PC-9 (cell line): ENCODE measurements around the gene TMEM117. TPM values are rescaled to one million over a fixed set of nuclear protein-coding genes. Genes with fewer than 3 reads are reported as not detected.

ENCODE experiments used
- BruUV-seq: library from RNA; stranded (reverse); fragments of 400-500 nt; replicated peaks from 2 replicates; lab custom pipeline; 2021; lab: Mats Ljungman, UMichigan
- CTCF ChIA-PET: fragments of 300-600 bp; sonication (Branson Sonifier 250); formaldehyde crosslinking; loops from one replicate; lab custom pipeline; 2022; ENCODE audit warnings: antibody characterized with exemption; lab: Charles Lee
- POLR2A ChIA-PET: fragments of 300-600 bp; sonication (Branson Sonifier 250); formaldehyde crosslinking; loops from one replicate; lab custom pipeline; 2022; ENCODE audit warnings: antibody characterized with exemption; ENCODE audit not compliant: unreplicated experiment; lab: Charles Lee
- DNase-seq, 2 experiments: peaks; one replicate each; pipeline versions ENCODE4 v3.0.0 to v3.0.0-alpha.2; 2015 to 2022; ENCODE audit warnings: mixed read lengths in 1 of 2
- H2AFZ ChIP-seq: fragments of 200-600 bp; sonication (generic); 2 replicates; pipeline ENCODE4 v1.8.1; 2017; ENCODE audit warnings: antibody characterized with exemption
- H3F3A ChIP-seq: fragments of 200-600 bp; sonication (generic); 2 replicates; pipeline ENCODE4 v1.8.1; 2017; ENCODE audit warnings: antibody characterized with exemption, mild to moderate bottlenecking, low read depth; ENCODE audit not compliant: insufficient read depth
- H3K27ac ChIP-seq: fragments of 200-600 bp; sonication (generic); 2 replicates; pipeline ENCODE4 v1.6.1; 2016; ENCODE audit warnings: mixed run types
- H3K27me3 ChIP-seq: fragments of 200-600 bp; sonication (generic); 2 replicates; pipeline ENCODE4 v1.6.1; 2016; ENCODE audit warnings: low read depth, mixed run types; ENCODE audit not compliant: insufficient read depth
- H3K36me3 ChIP-seq: fragments of 200-600 bp; sonication (generic); 2 replicates; pipeline ENCODE4 v1.6.1; 2016; ENCODE audit warnings: low read depth, mixed run types
- H3K4me1 ChIP-seq: fragments of 200-600 bp; sonication (generic); replicated peaks from 2 replicates; pipeline ENCODE4 v1.6.1; 2016; ENCODE audit warnings: mixed run types; ENCODE audit not compliant: insufficient read depth
- H3K4me2 ChIP-seq: fragments of 200-600 bp; sonication (generic); 2 replicates; pipeline ENCODE4 v1.6.1; 2017; ENCODE audit warnings: mixed run types
- H3K4me3 ChIP-seq: fragments of 200-600 bp; sonication (generic); 2 replicates; pipeline ENCODE4 v1.6.1; 2016; ENCODE audit warnings: mixed run types
- H3K79me2 ChIP-seq: fragments of 200-600 bp; sonication (generic); 2 replicates; pipeline ENCODE4 v1.6.1; 2017; ENCODE audit warnings: low read depth, mixed run types
- H3K9me2 ChIP-seq: fragments of 200-600 bp; sonication (generic); 2 replicates; pipeline ENCODE4 v1.8.1; 2017; ENCODE audit warnings: mild to moderate bottlenecking; ENCODE audit not compliant: insufficient read depth
- H3K9me3 ChIP-seq: fragments of 200-600 bp; sonication (generic); 2 replicates; pipeline ENCODE4 v1.8.1; 2016; ENCODE audit warnings: low read depth; ENCODE audit not compliant: insufficient read depth
- H4K20me1 ChIP-seq: fragments of 200-600 bp; sonication (generic); 2 replicates; pipeline ENCODE4 v1.8.1; 2017; ENCODE audit not compliant: insufficient read depth
- EZH2 ChIP-seq: fragments of 200-600 bp; sonication (generic); IDR thresholded peaks from 2 replicates; pipeline ENCODE4 v1.8.0; 2017; ENCODE audit warnings: antibody characterized with exemption, low read depth
- intact Hi-C: fragments of 100-400 bp; cut with micrococcal nuclease; formaldehyde crosslinking; loops from one replicate; pipeline ENCODE4 v1.10.0; 2022; ENCODE audit not compliant: unreplicated experiment
- total RNA-seq: library from RNA; stranded (reverse); gene quantifications from 2 replicates; pipeline ENCODE4 v1.2.3, GENCODE V29; 2021
- TF ChIP-seq, protein P1 (sequence below): fragments of 200-600 bp; sonication (generic); conservative IDR thresholded peaks from 2 replicates; pipeline ENCODE4 v1.6.1; 2017; ENCODE audit warnings: mixed run types, antibody characterized with exemption, mild to moderate bottlenecking, moderate library complexity

TMEM117 gene
- total RNA-seq, 1 experiment from 2014 or later, result 2.0 TPM

- Histone ChIP-seq H4K20me1 (no peaks in the 10 kb centered on the region), H3K36me3 (peaks cover 15% of the 10 kb centered on the region; the same call in 1 of the 2 replicates), H3K9me2 (no peaks in the 10 kb centered on the region), H3K9me3 (peaks cover 32% of the 10 kb centered on the region), H3K27me3 (no peaks in the 10 kb centered on the region), H3K4me2 (no peak overlapping the region), H3F3A (peaks cover 24% of the 10 kb centered on the region), H3K79me2 (no peaks in the 10 kb centered on the region), H3K4me3 (no peak overlapping the region), H2AFZ (no peak overlapping the region), H3K4me1 (peaks cover 19% of the 10 kb centered on the region), H3K27ac (no peak overlapping the region)
- no TSS peak for BruUV-seq
- CTCF ChIA-PET, result no interaction called here
- TF ChIP-seq, protein P1, sequence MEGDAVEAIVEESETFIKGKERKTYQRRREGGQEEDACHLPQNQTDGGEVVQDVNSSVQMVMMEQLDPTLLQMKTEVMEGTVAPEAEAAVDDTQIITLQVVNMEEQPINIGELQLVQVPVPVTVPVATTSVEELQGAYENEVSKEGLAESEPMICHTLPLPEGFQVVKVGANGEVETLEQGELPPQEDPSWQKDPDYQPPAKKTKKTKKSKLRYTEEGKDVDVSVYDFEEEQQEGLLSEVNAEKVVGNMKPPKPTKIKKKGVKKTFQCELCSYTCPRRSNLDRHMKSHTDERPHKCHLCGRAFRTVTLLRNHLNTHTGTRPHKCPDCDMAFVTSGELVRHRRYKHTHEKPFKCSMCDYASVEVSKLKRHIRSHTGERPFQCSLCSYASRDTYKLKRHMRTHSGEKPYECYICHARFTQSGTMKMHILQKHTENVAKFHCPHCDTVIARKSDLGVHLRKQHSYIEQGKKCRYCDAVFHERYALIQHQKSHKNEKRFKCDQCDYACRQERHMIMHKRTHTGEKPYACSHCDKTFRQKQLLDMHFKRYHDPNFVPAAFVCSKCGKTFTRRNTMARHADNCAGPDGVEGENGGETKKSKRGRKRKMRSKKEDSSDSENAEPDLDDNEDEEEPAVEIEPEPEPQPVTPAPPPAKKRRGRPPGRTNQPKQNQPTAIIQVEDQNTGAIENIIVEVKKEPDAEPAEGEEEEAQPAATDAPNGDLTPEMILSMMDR, result no peak
- TF ChIP-seq EZH2, result no peak
- POLR2A ChIA-PET, result no interaction called here
- no peak for DNase-seq
- intact Hi-C loops, result no loop called here
These were observed 12.9 kb downstream of the TMEM117 start for GRCh38 chr12:43848786-43849185.

GRCh38 chr12:43852744-43853143, 16.9 kb downstream of the TMEM117 start:
- TF ChIP-seq, protein P1, result no peak
- no peak for TF ChIP-seq EZH2
- CTCF ChIA-PET, result interaction anchor here (0.6 kb wide), 1 partner anchor 29 kb away, joined by 6 read pairs; no protein-coding TSS in a partner anchor
- Histone ChIP-seq H4K20me1 (no peaks in the 10 kb centered on the region), H3K4me3 (no peak overlapping the region), H3K79me2 (no peaks in the 10 kb centered on the region), H3F3A (peaks cover 9% of the 10 kb centered on the region), H3K9me3 (peaks cover 15% of the 10 kb centered on the region), H3K27me3 (no peaks in the 10 kb centered on the region), H3K9me2 (no peaks in the 10 kb centered on the region), H3K27ac (no peak overlapping the region), H3K4me2 (no peak overlapping the region), H2AFZ (no peak overlapping the region), H3K4me1 (peaks cover 4% of the 10 kb centered on the region; the same call in 1 of the 2 replicates), H3K36me3 (0 out of 2 replicates have a peak, but pooled peaks cover 6% of the 10 kb centered on the region)
- no TSS peak for BruUV-seq
- intact Hi-C loops, result no loop called here
- POLR2A ChIA-PET, result interaction anchor here (0.6 kb wide), 1 partner anchor 54 kb away, joined by 4 read pairs; no protein-coding TSS in a partner anchor
- no peak for DNase-seq

GRCh38 chr12:43856972-43857371, 21.1 kb downstream of the TMEM117 start:
- intact Hi-C loops, result no loop called here
- BruUV-seq, result no TSS peak
- Histone ChIP-seq H3K27me3 (no peaks in the 10 kb centered on the region), H2AFZ (no peak overlapping the region), H4K20me1 (no peaks in the 10 kb centered on the region), H3K4me2 (no peak overlapping the region), H3F3A (no peaks in the 10 kb centered on the region), H3K27ac (no peak overlapping the region), H3K79me2 (no peaks in the 10 kb centered on the region), H3K4me3 (no peak overlapping the region), H3K9me2 (no peaks in the 10 kb centered on the region), H3K4me1 (no peaks in the 10 kb centered on the region), H3K36me3 (no peaks in the 10 kb centered on the region), H3K9me3 (no peaks in the 10 kb centered on the region)
- ChIA-PET POLR2A (no interaction called here), CTCF (no interaction called here)
- TF ChIP-seq EZH2, result no peak
- TF ChIP-seq, protein P1, result no peak
- DNase-seq, result no peak
